ENCODE data around the gene PCDHGA4.
"Not testable (repeated sequence)": the region's sequence is repeated elsewhere in the genome, so short reads cannot be mapped to it uniquely, and the experiment has no call there.

The PCDHGA4 gene

DNA sequence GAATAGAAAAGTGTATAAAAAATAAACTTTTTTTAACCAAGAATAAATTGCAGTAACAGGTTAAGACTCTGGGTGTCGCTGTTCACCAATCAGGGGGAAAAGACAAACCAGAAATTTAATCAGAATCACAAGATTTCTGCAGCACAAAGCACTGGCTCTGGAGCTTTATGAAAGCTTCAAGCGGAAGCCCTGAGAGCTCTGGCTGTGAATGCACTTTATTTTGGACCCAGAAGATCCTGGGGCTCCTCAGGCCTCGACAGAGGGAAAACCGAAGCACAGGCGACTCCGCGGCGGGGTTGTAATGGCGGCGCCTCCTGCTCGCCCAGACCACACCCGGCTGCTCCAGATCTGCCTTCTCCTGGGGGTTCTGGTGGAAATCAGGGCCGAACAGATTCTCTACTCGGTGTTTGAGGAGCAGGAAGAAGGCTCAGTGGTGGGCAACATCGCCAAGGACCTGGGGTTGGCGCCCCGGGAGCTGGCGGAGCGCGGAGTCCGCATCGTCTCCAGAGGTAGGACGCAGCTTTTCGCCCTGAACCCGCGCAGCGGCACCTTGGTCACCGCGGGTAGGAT, at the start of gene PCDHGA4:
Gene PCDHGA4 (plus strand): TSS at position 122 of the 570 bp plus-strand sequence. CDS start 87 bp downstream, at position 209.
- no peak for DNase-seq

DNA sequence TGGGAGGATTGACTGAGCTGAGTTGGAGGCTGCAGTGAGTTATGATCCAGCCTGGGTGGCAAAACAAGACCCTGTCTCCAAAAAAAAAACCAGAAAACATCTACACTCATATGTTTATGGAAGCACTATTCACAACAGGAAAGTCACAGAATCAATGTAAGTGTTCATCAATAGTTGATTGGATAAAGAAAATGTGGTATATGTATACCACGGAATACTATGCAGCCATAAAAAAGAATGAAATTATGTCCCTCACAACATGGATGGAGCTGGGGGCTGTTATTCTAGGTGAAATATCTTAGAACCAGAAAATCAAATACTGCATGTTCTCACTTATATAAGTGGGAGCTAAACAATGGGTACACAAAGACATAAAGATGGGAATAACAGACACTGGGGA, 48.2 kb upstream of the PCDHGA4 start:
- no peak for DNase-seq

DNA sequence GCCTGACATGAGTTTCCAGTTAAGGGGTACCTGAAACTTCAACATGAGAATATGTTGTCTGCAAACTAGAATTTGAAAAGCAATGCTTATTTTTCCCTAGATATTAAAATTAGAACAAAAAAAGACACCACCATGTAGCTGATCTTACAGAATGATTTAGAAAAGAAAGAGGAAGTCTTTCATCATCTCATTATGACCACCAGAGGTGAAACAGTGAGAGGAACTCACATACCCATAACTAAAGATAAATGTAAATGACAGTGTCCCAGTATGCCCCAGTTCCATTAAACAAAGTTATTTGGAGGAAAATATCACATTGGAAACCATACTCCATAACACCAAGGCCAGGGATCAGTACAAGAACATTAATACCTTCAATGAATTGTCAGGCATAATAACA, 41.1 kb upstream of the PCDHGA4 start:
- no peak for DNase-seq

DNA sequence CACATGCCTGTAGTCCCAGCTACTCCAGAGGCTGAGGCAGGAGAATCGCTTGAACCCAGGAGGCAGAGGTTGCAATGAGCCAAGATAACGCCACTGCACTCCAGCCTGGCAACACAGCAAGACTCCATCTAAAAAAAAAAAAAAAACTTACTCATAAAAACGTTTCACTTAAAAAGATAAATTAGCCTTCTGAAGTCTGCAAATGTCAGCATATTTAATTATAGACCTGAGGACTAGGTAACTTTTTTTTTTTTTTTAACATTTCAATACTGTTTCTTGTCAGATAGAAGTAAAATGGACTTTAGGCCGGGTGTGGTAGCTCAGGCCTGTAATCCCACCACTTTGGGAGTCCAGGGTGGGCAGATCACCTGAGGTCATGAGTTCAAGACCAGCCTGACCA, 37.9 kb upstream of the PCDHGA4 start:
- not testable (repeated sequence) for DNase-seq

DNA sequence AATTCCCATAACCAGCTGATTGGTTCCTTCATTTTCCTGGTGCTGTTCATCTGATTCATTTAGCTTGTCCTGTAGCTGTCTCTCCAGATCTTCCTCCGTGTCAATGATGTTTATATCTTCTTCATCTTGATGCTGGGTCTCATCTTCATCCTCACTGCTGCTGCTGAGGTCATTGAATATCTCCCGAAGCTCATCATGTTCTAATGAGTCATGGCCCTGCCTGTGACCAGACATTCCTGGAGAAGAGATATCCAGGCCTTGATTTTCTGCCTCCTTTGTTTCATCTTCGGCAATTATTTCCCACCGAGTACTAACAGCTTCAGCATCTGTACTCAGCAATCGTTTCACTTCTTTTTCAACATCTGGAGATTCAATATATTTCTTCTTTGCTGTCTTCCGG, 35.6 kb upstream of the PCDHGA4 start:
- DNase-seq = no peak

DNA sequence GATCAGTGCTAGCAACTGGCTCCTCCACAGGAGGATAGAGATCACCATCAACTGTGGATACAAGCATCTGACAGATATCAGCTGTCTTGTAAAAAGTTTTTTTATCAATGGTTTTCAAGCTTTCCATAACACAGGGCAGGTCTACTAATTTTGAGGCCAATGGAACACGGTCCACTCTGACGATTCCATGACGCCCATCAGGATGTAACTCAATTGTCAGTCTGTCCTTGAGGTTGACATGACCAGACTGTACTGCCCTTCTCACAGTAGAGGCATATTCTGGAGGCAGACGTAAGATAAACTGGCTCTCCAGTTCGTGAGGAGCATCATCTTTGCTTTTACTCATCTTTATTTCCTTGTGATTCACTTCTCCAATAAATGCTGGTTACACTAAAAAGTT, 35.1 kb upstream of the PCDHGA4 start:
- DNase-seq = no peak

DNA sequence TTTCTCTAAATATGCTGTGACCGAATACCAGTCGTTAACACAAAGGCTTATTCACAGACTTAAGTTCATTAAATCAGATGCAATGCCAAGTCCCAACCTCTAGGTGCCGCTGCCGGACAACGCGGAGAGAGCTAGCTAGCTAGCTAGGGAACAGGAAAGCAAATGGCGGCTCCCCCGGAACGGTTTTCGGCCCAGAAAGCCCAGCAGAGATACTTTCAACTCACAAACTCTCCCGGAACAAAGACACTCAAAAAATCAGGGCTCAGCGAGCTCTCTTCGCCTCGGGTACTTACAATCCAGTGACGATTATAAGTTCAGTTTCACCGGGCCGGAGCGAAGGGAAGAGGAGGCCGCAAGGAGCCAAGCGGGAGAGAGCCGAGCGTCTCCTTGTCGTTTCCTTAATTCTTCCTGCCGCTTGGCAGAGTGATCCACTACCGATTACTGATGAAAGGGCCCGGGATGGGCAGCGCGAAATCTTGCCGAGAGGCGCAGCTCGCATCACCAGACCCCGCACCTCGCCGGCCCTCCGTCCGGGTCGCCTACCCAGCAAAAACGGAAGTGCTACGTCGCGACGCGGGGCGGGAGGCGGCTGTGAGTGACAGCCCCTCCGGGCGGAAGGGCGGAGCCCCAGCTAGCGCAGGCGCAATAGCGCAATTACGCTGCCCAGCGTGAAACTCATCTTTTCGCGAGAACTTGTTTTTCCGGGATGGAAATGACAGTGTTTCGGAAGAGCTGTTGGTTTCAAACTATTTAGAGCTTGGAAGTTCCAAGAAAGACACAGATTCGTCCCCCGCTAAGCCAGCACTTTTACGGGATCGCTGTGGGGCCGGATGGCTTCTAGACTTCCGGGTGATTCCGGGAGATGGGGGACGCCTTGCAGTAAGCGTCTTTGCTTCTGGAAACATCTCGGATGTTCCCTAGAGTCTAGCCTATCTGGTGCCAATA, 34.3 kb upstream of the PCDHGA4 start, which contains the start of gene TAF7:
Gene TAF7 (minus strand): TSS at position 560 of the 945 bp plus-strand sequence. CDS start 740 bp downstream, outside the sequence.
- DNase-seq = peak; percentile 74

DNA sequence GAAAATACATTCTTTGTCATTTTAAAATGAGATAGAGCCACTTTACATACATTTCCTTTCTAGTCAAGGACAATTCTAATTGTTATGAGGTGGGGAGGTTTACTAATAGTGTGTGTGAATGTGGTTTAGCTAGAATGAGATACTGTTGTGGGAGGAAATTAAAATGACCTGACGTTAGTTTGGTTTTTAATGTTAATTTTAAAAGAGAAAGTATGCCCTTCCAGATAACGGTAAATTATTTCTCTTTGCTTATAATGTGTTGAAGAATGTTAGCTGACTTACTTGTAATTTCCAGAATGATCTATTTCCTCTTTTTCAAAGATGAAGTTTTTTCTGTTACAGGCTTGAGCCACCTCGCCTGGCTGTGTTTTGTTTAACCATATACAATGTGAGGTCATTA, 32.6 kb upstream of the PCDHGA4 start:
- DNase-seq = no peak

DNA sequence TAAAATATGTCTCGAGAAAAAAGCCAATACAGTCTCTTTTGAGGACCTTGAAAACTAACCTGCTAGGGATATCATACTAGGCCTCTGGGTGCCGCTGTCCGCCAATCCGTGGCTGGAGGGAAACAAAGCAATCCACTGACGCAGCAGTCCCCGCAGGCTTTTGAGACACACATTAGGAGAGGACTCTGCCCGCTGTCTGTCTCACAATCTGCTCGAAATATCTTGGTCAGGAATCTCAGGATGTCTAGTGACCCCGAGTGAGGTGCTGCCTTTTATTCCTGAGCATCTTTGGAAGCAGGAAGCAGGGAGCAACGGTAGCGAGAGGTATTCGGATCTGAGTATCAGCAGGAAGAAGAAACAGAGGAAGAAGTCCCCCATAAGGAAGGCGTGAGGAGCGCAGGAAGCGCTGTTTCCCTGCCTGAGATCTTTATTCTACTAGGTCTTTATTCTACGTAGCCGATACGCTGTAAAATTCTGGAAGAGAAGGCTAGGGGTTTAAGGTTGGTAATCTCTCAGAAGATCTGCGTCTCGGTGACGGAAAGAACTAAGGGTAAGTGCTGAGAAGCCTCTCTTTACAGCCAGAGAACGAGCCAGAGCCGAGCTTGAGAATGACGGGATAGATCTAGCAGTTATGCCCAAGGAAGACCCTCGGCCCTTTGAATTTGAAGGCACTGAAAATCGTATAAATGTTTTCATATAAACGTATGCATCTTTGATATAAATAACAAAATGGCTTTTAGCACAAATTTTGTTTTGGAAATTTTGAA, 28.6 kb upstream of the PCDHGA4 start:
- peak; percentile 53 for DNase-seq

DNA sequence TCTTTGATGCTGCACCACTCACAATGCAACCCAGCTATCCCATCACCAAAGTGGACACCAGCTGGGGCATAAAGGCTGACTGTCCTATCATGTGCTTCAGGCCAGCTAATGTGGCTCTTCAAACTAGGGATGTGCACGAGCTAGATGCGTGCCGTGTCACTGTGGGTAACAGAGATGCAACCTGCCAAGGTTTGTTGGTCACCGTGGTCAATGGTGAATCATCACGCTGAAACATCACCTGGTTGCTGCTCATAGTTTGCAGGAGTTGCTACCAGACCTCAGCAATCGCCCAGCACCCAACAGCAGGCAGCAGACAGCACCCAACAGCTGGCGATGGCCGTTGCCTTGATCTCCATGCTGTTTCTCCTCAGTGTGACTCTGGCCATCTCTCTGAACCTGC, 26.6 kb upstream of the PCDHGA4 start:
- DNase-seq = no peak

DNA sequence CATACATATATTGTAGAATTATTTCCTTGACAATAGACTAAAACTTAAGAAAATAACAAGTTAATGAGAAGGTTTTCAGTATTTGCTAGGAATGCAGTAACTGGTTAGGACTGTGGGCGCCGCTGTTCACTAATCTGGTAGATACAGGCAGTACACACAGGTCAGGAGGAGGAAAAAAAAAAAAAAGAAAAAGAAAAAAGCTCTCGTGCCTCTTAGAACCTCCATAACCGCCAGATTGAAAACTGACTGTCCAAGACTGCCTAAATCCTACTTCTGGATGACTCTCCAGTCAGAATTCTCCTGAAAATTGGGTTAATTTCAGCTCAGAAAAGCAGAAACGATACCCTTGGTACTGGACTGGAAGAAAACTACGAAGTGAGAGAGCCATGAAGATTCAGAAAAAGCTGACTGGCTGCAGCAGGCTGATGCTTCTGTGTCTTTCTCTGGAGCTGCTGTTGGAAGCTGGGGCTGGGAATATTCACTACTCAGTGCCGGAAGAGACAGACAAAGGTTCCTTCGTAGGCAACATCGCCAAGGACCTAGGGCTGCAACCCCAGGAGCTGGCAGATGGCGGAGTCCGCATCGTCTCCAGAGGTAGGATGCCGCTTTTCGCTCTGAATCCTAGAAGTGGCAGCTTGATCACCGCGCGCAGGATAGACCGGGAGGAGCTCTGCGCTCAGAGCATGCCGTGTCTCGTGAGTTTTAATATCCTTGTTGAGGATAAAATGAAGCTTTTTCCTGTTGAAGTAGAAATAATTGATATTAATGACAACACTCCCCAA, 24.3 kb upstream of the PCDHGA4 start, which contains the start of gene PCDHGA1:
Gene PCDHGA1 (plus strand): TSS at position 216 of the 782 bp plus-strand sequence.
- DNase-seq = no peak

DNA sequence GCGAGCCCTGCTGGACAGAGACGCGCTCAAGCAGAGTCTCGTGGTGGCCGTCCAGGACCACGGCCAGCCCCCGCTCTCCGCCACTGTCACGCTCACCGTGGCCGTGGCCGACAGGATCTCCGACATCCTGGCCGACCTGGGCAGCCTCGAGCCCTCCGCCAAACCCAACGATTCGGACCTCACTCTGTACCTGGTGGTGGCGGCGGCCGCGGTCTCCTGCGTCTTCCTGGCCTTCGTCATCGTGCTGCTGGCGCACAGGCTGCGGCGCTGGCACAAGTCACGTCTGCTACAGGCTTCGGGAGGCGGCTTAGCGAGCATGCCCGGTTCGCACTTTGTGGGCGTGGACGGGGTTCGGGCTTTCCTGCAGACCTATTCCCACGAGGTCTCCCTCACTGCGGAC, 22.2 kb upstream of the PCDHGA4 start:
- not testable (repeated sequence) for DNase-seq

DNA sequence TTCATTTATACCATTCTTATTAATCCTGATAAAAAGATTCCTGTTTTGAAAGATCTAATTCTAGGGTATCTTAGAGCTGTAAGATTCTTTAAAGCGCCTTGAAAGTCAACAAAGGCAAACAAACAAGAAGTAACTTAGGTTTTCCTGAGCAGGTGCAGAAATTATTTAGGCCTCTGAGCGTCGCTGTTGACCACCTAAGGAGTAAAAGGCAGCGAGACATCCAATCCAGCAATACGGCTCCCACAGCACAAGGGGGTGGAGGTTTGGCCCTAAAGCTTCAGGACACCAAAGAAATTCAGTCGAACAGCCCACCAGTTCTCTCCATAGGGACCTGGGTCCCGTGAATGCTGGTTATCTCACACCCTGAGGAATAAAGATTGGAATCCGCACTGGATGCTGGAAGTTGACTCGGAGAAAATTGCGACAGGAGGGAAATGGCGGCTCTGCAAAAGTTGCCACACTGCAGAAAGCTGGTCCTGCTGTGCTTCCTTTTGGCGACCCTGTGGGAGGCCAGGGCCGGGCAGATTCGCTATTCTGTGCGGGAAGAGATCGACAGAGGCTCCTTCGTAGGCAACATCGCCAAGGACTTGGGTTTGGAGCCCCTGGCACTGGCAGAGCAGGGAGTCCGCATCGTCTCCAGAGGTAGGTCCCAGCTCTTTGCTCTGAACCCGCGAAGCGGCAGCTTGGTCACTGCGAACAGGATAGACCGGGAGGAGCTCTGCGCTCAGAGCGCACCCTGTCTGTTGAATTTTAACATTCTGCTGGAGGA, 16.1 kb upstream of the PCDHGA4 start, which contains the start of gene PCDHGA2:
Gene PCDHGA2 (plus strand): TSS at position 223 of the 769 bp plus-strand sequence.
- no peak for DNase-seq

DNA sequence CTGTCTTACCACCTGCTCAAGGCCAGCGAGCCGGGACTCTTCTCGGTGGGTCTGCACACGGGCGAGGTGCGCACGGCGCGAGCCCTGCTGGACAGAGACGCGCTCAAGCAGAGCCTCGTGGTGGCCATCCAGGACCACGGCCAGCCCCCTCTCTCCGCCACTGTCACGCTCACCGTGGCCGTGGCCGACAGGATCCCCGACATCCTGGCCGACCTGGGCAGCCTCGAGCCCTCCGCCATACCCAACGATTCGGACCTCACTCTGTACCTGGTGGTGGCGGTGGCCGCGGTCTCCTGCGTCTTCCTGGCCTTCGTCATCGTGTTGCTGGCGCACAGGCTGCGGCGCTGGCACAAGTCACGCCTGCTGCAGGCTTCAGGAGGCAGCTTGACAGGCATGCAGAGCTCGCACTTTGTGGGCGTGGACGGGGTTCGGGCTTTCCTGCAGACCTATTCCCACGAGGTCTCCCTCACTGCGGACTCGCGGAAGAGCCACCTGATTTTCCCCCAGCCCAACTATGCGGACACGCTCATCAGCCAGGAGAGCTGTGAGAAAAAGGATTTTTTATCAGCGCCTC, 14.0 kb upstream of the PCDHGA4 start:
- DNase-seq = not testable (repeated sequence)

DNA sequence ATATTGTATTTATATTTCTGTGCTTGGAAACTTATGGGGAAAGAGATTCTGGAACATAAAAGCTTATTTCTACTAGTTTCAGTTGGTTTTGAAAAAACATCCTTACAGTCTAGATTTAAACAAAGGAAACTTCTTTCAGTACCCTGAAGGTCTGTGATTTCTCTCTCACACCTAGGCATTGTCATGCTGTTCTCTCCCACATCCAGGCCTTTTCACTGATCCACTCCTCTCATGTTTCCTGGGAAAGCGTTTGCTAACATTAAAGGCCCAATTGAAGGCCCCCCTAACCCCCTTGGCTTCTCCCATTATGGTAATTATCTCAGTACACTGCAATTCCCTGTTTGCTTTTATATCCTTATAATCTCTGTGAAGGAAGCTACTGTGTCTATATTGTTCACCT, 12.0 kb upstream of the PCDHGA4 start:
- DNase-seq = no peak

DNA sequence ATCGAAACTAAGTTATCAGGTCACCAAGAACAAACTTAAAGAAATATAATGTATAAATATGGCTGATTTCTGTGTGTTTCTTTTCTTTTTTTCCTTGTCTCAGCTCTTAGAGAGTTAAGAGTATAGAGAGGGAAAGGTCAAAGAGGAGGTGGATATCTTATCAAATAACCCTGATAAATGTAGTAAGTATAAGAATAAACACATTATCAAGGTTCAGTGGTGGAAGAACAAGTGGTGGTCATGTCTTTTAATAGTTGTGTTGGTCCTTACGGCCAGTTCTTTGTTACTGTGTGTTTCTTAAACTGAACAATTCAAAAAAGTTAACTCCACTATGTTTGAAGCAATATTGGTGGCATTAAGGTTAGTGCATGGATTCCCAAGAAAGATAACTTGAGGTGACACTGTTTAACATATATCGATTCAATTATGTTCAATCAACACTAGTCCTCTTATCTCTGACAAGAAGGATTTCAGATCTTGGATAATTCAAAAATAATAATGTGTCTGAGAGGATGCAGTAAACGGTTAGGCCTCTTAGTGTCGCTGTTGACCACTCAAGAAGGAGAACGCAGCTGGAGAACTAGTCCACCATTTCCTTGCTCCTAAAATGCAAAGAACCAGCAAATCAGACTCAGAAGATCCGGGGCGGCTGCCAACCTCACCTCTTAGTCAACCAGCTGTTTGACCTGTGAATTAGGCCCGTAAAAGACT, 11.4 kb upstream of the PCDHGA4 start, which contains the start of gene PCDHGA3:
Gene PCDHGA3 (plus strand): TSS at position 588 of the 711 bp plus-strand sequence. CDS start 205 bp downstream, outside the sequence.
- no peak for DNase-seq

DNA sequence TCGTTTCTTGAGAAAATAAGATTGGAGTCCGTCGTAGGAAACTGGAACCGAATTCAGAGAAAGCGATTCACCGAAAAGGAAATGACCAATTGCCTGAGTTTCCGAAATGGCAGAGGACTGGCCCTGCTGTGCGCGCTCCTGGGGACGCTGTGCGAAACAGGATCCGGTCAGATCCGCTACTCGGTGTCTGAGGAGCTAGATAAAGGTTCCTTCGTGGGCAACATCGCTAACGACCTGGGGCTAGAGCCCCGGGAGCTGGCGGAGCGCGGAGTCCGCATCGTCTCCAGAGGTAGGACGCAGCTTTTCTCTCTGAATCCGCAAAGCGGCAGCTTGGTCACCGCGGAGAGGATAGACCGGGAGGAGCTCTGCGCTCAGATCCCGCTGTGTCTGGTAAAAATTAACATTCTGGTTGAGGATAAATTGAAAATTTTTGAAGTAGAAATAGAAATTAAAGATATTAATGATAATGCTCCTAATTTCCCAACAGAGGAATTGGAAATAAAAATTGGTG, 10.8 kb upstream of the PCDHGA4 start:
- DNase-seq = no peak

DNA sequence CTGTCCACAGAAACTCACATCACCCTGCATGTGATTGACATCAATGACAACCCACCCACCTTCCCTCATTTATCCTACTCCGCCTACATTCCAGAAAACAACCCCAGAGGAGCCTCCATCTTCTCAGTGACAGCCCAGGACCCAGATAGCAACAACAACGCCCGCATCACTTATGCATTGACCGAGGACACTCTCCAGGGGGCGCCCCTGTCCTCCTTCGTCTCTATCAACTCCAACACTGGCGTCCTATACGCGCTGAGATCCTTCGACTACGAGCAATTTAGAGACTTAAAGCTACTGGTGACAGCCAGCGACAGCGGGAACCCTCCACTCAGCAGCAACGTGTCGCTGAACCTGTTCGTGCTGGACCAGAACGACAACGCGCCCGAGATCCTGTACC, 9.5 kb upstream of the PCDHGA4 start:
- no peak for DNase-seq

DNA sequence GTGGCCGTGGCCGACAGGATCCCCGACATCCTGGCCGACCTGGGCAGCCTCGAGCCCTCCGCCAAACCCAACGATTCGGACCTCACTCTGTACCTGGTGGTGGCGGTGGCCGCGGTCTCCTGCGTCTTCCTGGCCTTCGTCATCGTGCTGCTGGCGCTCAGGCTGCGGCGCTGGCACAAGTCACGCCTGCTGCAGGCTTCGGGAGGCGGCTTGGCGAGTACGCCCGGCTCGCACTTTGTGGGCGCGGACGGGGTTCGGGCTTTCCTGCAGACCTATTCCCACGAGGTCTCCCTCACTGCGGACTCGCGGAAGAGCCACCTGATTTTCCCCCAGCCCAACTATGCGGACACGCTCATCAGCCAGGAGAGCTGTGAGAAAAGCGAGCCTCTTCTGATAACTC, 8.8 kb upstream of the PCDHGA4 start:
- not testable (repeated sequence) for DNase-seq

Data from GOT3 (cell line).